H1 (cell line): ENCODE data around the gene NEGR1. TPM values are rescaled to one million over a fixed set of nuclear protein-coding genes. Genes with fewer than 3 reads are reported as not detected.

Experiments used
- CHD7 ChIP-seq: fragments of 300-600 bp; sonication (generic); IDR thresholded peaks from 2 replicates; pipeline ENCODE4 v1.7.1; 2012; ENCODE audit warnings: low read length, moderate library complexity, mild to moderate bottlenecking, inconsistent platforms; ENCODE audit not compliant: insufficient replicate concordance
- JUN ChIP-seq: IDR thresholded peaks from 2 replicates; pipeline ENCODE4 v1.6.1; 2011; ENCODE audit warnings: low read depth, mild to moderate bottlenecking, improper control_type of control experiment, low read length
- KDM5A ChIP-seq: fragments of 200-600 bp; IDR thresholded peaks from 2 replicates; pipeline ENCODE4 v1.7.1; 2012; ENCODE audit warnings: mild to moderate bottlenecking, low read length, inconsistent platforms, mixed read lengths
- POLR2A ChIP-seq, 2 experiments: IDR thresholded peaks; 1 replicate in 1 of 2; 2 replicates in 1 of 2; pipeline ENCODE4 v1.6.1; 2011; ENCODE audit warnings: low read depth in 2 of 2, low read length in 2 of 2, mild to moderate bottlenecking in 2 of 2; ENCODE audit errors: control extremely low read depth in 1 of 2
- POU5F1 ChIP-seq: IDR thresholded peaks from 2 replicates; pipeline ENCODE4 v1.6.1; 2011; ENCODE audit warnings: low read depth, mild to moderate bottlenecking, low read length, moderate library complexity
- RAD21 ChIP-seq, 2 experiments: IDR thresholded peaks in 1 of 2; conservative IDR thresholded peaks in 1 of 2; 2 replicates each; pipeline ENCODE4 v1.6.1; 2011; ENCODE audit warnings: low read depth in 2 of 2, low read length in 2 of 2, improper control_type of control experiment in 1 of 2, inconsistent platforms in 1 of 2, mild to moderate bottlenecking in 1 of 2, moderate library complexity in 1 of 2
- ZNF274 ChIP-seq: IDR thresholded peaks from 2 replicates; pipeline ENCODE4 v1.7.0; 2012; ENCODE audit warnings: low read length, borderline replicate concordance; ENCODE audit errors: extremely low read depth
- polyA plus RNA-seq, 7 experiments: library from polyadenylated mRNA; depleted of rRNA in 3 of 7; stranded (reverse) in 5 of 7; unstranded in 2 of 7; fragments of >200 nt in 5 of 7; fragments of 200-250 nt in 2 of 7; gene quantifications; 1 replicate in 5 of 7; 2 replicates in 1 of 7; 4 replicates in 1 of 7; pipeline versions ENCODE4 v1.2.1 to v1.2.3, GENCODE V29; 2011 to 2013; ENCODE audit warnings: missing spikeins in 2 of 7, mixed read lengths in 2 of 7
- total RNA-seq: library from RNA; stranded (reverse); fragmentation: NEBNext Ultra II Directional; extraction: Animal tissue kit (Norgen Biotek cat#: 25700); gene quantifications from 2 replicates; pipeline ENCODE4 v1.2.1, GENCODE V29; 2021

The NEGR1 gene
- total and polyA plus RNA-seq, 2 of the 8 experiments (the other 6 are each of a cell fraction or from before 2014, with no cell fraction given): 0.71 to 1.3 TPM

DNA sequence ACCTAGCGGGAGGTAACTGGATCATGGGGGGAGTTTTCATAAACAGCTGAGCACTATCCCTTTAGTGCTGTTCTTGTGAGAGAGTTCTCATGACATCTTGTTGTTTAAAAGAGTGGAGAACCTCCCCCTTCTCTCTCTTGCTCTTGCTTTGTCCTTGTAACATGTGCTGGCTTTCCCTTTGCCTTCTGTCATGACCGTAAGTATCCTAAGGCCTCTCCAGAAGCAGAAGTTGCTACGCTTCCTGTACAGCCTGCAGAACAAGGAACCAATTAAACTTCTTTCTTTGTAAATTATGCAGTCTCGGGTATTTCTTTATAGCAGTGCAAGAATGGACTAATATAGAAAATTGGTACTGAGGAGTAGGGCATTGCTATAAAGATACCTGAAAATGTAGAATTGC, 515.6 kb downstream of the NEGR1 start (continued):
- TF ChIP-seq RAD21 (IDR thresholded peaks at IDR 0.05 in 1 of 2, conservative IDR thresholded peaks at IDR 0.05 in 1 of 2; ENCODE audit: low read depth in 2 of 2, low read length in 2 of 2): no peak
- TF ChIP-seq ZNF274: no peak
- TF ChIP-seq CHD7: no peak
- no peak for TF ChIP-seq POLR2A (IDR thresholded peaks at IDR 0.05; ENCODE audit: control extremely low read depth in 1 of 2, low read depth in 2 of 2, low read length in 2 of 2)
- no peak for TF ChIP-seq KDM5A
- no peak for TF ChIP-seq JUN
- no peak for TF ChIP-seq POU5F1
